Measurements from ENCODE around the gene TGFB1I1. TPM values are rescaled to one million over a fixed set of nuclear protein-coding genes. Genes with fewer than 3 reads are reported as not detected.

Gene TGFB1I1
- total and polyA plus RNA-seq, 2 of the 13 experiments (the other 11 are each of a cell fraction or from before 2014, with no cell fraction given), result 0.80 to 2.9 TPM

DNA sequence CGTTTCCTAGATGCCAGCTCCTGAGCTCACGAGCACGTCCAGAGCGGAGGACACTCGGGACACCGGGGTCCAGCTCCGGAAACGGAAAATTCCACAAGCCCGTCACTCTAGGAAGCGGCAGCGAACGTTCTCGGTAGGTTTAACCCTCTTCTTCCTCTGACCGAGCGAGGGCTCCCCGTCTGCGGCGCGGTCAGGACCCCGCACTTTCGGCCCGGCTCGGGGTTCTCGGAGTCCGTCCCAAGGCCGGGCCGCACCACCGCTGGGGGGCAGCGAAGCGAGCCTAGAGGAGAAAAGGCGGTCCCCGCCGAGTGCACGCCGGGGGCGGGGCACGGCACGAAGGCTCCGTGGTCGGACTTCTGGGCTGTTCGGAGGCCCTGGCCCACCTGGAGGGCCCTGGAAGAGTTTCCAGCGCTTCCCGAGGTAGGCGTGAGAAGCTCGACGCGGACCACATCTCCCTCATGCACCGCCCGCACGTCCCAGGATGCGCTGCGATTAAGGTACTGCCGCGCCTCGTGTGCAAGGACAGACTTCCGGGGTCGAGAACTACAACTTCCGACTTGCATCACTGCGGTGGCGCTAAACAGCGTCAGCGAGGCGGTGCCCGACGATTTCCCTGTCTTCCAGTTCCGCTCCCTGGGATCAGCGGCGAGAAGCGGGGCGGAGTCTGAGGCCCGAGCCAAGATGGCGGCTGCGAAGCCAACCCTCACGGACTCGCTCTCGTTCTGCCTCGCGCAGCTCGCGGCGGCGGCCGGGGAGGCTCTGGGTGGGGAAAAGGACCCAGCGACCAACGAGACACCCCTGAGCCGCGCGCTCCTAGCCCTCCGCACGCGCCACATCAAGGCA lies 12.9 kb upstream of the TGFB1I1 start, which contains the start of gene ARMC5 (continued):
- TF ChIP-seq MAFG (CRISPR knock-in tag; IDR thresholded peaks at IDR 0.05), result no peak
- TF ChIP-seq ZMYM2 (CRISPR knock-in tag; IDR thresholded peaks at IDR 0.05), result no peak
- no peak for TF ChIP-seq HOXA9 (CRISPR knock-in tag; IDR thresholded peaks at IDR 0.05; ENCODE audit: borderline replicate concordance)
- peak; percentile 89 for TF ChIP-seq AHR (CRISPR knock-in tag; IDR thresholded peaks at IDR 0.05)
- peak; percentile 73 for TF ChIP-seq SOX5 (CRISPR knock-in tag; IDR thresholded peaks at IDR 0.05; ENCODE audit: borderline replicate concordance)
- TF ChIP-seq ZNF878 (CRISPR knock-in tag; IDR thresholded peaks at IDR 0.05), result no peak
- no peak for TF ChIP-seq JUNB (CRISPR knock-in tag; IDR thresholded peaks at IDR 0.05; ENCODE audit: borderline replicate concordance)
- no peak for TF ChIP-seq NFIC (IDR thresholded peaks at IDR 0.05; ENCODE audit: low read length)
- no peak for TF ChIP-seq RFX5 (IDR thresholded peaks at IDR 0.05; ENCODE audit: low read depth, low read length)
- TF ChIP-seq, protein P1, sequence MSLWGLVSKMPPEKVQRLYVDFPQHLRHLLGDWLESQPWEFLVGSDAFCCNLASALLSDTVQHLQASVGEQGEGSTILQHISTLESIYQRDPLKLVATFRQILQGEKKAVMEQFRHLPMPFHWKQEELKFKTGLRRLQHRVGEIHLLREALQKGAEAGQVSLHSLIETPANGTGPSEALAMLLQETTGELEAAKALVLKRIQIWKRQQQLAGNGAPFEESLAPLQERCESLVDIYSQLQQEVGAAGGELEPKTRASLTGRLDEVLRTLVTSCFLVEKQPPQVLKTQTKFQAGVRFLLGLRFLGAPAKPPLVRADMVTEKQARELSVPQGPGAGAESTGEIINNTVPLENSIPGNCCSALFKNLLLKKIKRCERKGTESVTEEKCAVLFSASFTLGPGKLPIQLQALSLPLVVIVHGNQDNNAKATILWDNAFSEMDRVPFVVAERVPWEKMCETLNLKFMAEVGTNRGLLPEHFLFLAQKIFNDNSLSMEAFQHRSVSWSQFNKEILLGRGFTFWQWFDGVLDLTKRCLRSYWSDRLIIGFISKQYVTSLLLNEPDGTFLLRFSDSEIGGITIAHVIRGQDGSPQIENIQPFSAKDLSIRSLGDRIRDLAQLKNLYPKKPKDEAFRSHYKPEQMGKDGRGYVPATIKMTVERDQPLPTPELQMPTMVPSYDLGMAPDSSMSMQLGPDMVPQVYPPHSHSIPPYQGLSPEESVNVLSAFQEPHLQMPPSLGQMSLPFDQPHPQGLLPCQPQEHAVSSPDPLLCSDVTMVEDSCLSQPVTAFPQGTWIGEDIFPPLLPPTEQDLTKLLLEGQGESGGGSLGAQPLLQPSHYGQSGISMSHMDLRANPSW (CRISPR knock-in tag; IDR thresholded peaks at IDR 0.05; ENCODE audit: borderline replicate concordance), result peak; percentile 13; the same call in 1 of the 2 replicates
- TF ChIP-seq, protein P2, sequence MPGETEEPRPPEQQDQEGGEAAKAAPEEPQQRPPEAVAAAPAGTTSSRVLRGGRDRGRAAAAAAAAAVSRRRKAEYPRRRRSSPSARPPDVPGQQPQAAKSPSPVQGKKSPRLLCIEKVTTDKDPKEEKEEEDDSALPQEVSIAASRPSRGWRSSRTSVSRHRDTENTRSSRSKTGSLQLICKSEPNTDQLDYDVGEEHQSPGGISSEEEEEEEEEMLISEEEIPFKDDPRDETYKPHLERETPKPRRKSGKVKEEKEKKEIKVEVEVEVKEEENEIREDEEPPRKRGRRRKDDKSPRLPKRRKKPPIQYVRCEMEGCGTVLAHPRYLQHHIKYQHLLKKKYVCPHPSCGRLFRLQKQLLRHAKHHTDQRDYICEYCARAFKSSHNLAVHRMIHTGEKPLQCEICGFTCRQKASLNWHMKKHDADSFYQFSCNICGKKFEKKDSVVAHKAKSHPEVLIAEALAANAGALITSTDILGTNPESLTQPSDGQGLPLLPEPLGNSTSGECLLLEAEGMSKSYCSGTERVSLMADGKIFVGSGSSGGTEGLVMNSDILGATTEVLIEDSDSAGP (CRISPR knock-in tag; IDR thresholded peaks at IDR 0.05; ENCODE audit: borderline replicate concordance), result peak; percentile 93
- peak; percentile 74; the same call in 1 of the 2 replicates for TF ChIP-seq ZNF225 (CRISPR knock-in tag; IDR thresholded peaks at IDR 0.05)
- TF ChIP-seq PHB2 (IDR thresholded peaks at IDR 0.05; ENCODE audit: partially characterized antibody), result no peak
- no peak for TF ChIP-seq ZNF572 (CRISPR knock-in tag; IDR thresholded peaks at IDR 0.05)
- TF ChIP-seq, protein P3, sequence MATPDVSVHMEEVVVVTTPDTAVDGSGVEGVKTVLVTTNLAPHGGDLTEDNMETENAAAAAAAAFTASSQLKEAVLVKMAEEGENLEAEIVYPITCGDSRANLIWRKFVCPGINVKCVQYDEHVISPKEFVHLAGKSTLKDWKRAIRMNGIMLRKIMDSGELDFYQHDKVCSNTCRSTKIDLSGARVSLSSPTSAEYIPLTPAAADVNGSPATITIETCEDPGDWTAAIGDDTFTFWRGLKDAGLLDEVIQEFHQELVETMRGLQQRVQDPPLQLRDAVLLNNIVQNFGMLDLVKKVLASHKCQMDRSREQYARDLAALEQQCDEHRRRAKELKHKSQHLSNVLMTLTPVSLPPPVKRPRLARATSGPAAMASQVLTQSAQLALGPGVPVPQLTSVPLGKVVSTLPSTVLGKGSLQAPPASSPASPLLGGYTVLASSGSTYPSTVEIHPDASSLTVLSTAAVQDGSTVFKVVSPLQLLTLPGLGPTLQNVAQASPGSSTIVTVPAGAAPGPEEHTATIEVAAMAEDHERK (CRISPR knock-in tag; IDR thresholded peaks at IDR 0.05; ENCODE audit: low read depth), result peak; percentile 84
- TF ChIP-seq ZNF501 (CRISPR knock-in tag; IDR thresholded peaks at IDR 0.05), result peak; percentile 90
- peak; percentile 25; the same call in 1 of the 2 replicates for TF ChIP-seq PAX8 (CRISPR knock-in tag; IDR thresholded peaks at IDR 0.05; ENCODE audit: borderline replicate concordance)
- TF ChIP-seq NFYC (CRISPR knock-in tag; IDR thresholded peaks at IDR 0.05), result peak; percentile 56
- TF ChIP-seq ZC3H4 (CRISPR knock-in tag; IDR thresholded peaks at IDR 0.05; ENCODE audit: borderline replicate concordance), result 0 out of 2 replicates have a peak, but pooled peaks have one; percentile 21
- peak; percentile 80; the same call in 1 of the 2 replicates for TF ChIP-seq ZNF337 (CRISPR knock-in tag; IDR thresholded peaks at IDR 0.05; ENCODE audit: borderline replicate concordance, low read depth)
- TF ChIP-seq ZNF264 (CRISPR knock-in tag; IDR thresholded peaks at IDR 0.05), result peak; percentile 19
- no peak for TF ChIP-seq TSC22D2 (CRISPR knock-in tag; IDR thresholded peaks at IDR 0.05; ENCODE audit: borderline replicate concordance)
- peak; percentile 95 for TF ChIP-seq HIVEP1 (CRISPR knock-in tag; IDR thresholded peaks at IDR 0.05)
